H9 (cell line): ENCODE data around the gene SDK2. TPM values are rescaled to one million over a fixed set of nuclear protein-coding genes. Genes with fewer than 3 reads are reported as not detected.
A peak's percentile ranks its signal among the peaks of the same experiment; 100 is the strongest.

ENCODE experiments used
- DNase-seq: peaks from one replicate; pipeline ENCODE4 v3.0.0-alpha.2; 2017
- H2AFZ ChIP-seq: one replicate; pipeline ENCODE4 v1.6.1; 2013; ENCODE audit warnings: mild to moderate bottlenecking, low read length, control low read depth, moderate library complexity
- H2AK5ac ChIP-seq: 2 replicates; pipeline ENCODE4 v1.6.1; 2013; ENCODE audit warnings: low read length, control low read depth, mixed read lengths; ENCODE audit not compliant: insufficient read length
- H2BK120ac ChIP-seq: one replicate; pipeline ENCODE4 v1.6.1; 2013; ENCODE audit warnings: low read depth, mild to moderate bottlenecking, low read length, control low read depth, inconsistent platforms; ENCODE audit not compliant: poor library complexity, severe bottlenecking
- H2BK12ac ChIP-seq: 2 replicates; pipeline ENCODE4 v1.6.1; 2013; ENCODE audit warnings: low read length, control low read depth, mixed read lengths, low read depth; ENCODE audit not compliant: insufficient read length
- H2BK15ac ChIP-seq: 2 replicates; pipeline ENCODE4 v1.6.1; 2013; ENCODE audit warnings: low read depth, low read length, control low read depth
- H2BK20ac ChIP-seq: one replicate; pipeline ENCODE4 v1.6.1; 2013; ENCODE audit warnings: low read depth, mild to moderate bottlenecking, low read length, control low read depth, inconsistent platforms; ENCODE audit not compliant: poor library complexity, severe bottlenecking
- H2BK5ac ChIP-seq: 2 replicates; pipeline ENCODE4 v1.6.1; 2013; ENCODE audit warnings: low read length, control low read depth, mixed read lengths; ENCODE audit not compliant: insufficient read length
- H3K14ac ChIP-seq: 2 replicates; pipeline ENCODE4 v1.6.1; 2013; ENCODE audit warnings: low read length, control low read depth; ENCODE audit not compliant: insufficient read depth
- H3K18ac ChIP-seq: 2 replicates; pipeline ENCODE4 v1.6.1; 2013; ENCODE audit warnings: low read depth, mild to moderate bottlenecking, mixed read lengths, low read length, control low read depth; ENCODE audit not compliant: insufficient read length
- H3K23ac ChIP-seq: 2 replicates; pipeline ENCODE4 v1.6.1; 2013; ENCODE audit warnings: low read length, control low read depth, mixed read lengths, low read depth; ENCODE audit not compliant: insufficient read length
- H3K23me2 ChIP-seq: 2 replicates; pipeline ENCODE4 v1.6.1; 2013; ENCODE audit warnings: low read depth, mild to moderate bottlenecking, mixed read lengths, low read length, control low read depth; ENCODE audit not compliant: insufficient read length, poor library complexity, severe bottlenecking
- H3K27ac ChIP-seq: 2 replicates; pipeline ENCODE4 v1.5.1; 2013; ENCODE audit warnings: low read length, control low read depth, mixed read lengths, low read depth; ENCODE audit not compliant: insufficient read length
- H3K27me3 ChIP-seq: 2 replicates; pipeline ENCODE4 v1.6.1; 2013; ENCODE audit warnings: low read length, control low read depth, inconsistent platforms; ENCODE audit not compliant: insufficient read depth
- H3K4ac ChIP-seq: 2 replicates; pipeline ENCODE4 v1.6.1; 2013; ENCODE audit warnings: low read depth, mild to moderate bottlenecking, control low read depth, inconsistent platforms, low read length, moderate library complexity
- H3K4me1 ChIP-seq: 2 replicates; pipeline ENCODE4 v1.6.1; 2013; ENCODE audit warnings: low read length, control low read depth, inconsistent platforms; ENCODE audit not compliant: insufficient read depth
- H3K4me2 ChIP-seq: 2 replicates; pipeline ENCODE4 v1.6.1; 2013; ENCODE audit warnings: low read length, control low read depth, mixed read lengths; ENCODE audit not compliant: insufficient read length, insufficient read depth
- H3K56ac ChIP-seq: 2 replicates; pipeline ENCODE4 v1.6.1; 2013; ENCODE audit warnings: low read depth, mild to moderate bottlenecking, mixed read lengths, low read length, control low read depth; ENCODE audit not compliant: insufficient read length
- H3K79me1 ChIP-seq: 2 replicates; pipeline ENCODE4 v1.6.1; 2013; ENCODE audit warnings: low read depth, mild to moderate bottlenecking, moderate library complexity, low read length, control low read depth, inconsistent platforms; ENCODE audit not compliant: insufficient read depth, poor library complexity, severe bottlenecking
- H3K79me2 ChIP-seq: 2 replicates; pipeline ENCODE4 v1.6.1; 2013; ENCODE audit warnings: low read length, control low read depth, inconsistent platforms; ENCODE audit not compliant: insufficient read depth
- H3K9ac ChIP-seq: 2 replicates; pipeline ENCODE4 v1.6.1; 2013; ENCODE audit warnings: low read length, control low read depth, mixed read lengths; ENCODE audit not compliant: insufficient read length; ENCODE audit errors: extremely low read depth
- H3K9me3 ChIP-seq: one replicate; pipeline ENCODE4 v1.6.1; 2013; ENCODE audit warnings: low read depth, low read length, inconsistent platforms; ENCODE audit not compliant: control insufficient read depth
- H3T11ph ChIP-seq: one replicate; pipeline ENCODE4 v1.6.1; 2013; ENCODE audit warnings: mild to moderate bottlenecking, low read length, control low read depth, inconsistent platforms
- H4K20me1 ChIP-seq: one replicate; pipeline ENCODE4 v1.6.1; 2013; ENCODE audit not compliant: control insufficient read depth, insufficient read length, insufficient read depth
- H4K5ac ChIP-seq: 2 replicates; pipeline ENCODE4 v1.6.1; 2013; ENCODE audit warnings: low read depth, mild to moderate bottlenecking, mixed read lengths, low read length, control low read depth; ENCODE audit not compliant: insufficient read length
- H4K8ac ChIP-seq: replicated peaks from 2 replicates; pipeline ENCODE4 v1.6.1; 2013; ENCODE audit warnings: low read length, control low read depth, mixed read lengths, low read depth; ENCODE audit not compliant: insufficient read length
- H4K91ac ChIP-seq: 2 replicates; pipeline ENCODE4 v1.6.1; 2013; ENCODE audit warnings: low read depth, mild to moderate bottlenecking, moderate library complexity, mixed read lengths, low read length, control low read depth; ENCODE audit not compliant: insufficient read length
- H3K27ac Mint-ChIP-seq, 3 experiments: 2 replicates in 2 of 3; 3 replicates in 1 of 3; pipeline ENCODE4 v1.8.0; 2020 to 2021; ENCODE audit warnings: mixed read lengths in 3 of 3, mild to moderate bottlenecking in 1 of 3, moderate library complexity in 1 of 3
- H3K27me3 Mint-ChIP-seq: 2 replicates; pipeline ENCODE4 v1.8.0; 2021; ENCODE audit warnings: low read depth, mild to moderate bottlenecking, moderate library complexity, mixed read lengths
- H3K36me3 Mint-ChIP-seq, 3 experiments: 2 replicates in 2 of 3; 3 replicates in 1 of 3; pipeline ENCODE4 v1.8.0; 2020 to 2021; ENCODE audit warnings: low read depth in 3 of 3, mixed read lengths in 3 of 3; ENCODE audit not compliant: insufficient read depth in 1 of 3
- H3K4me1 Mint-ChIP-seq, 2 experiments: 2 replicates each; pipeline ENCODE4 v1.8.0; 2020; ENCODE audit warnings: mixed read lengths in 2 of 2
- H3K4me3 Mint-ChIP-seq, 2 experiments: 2 replicates in 1 of 2; 3 replicates in 1 of 2; pipeline ENCODE4 v1.8.0; 2020 to 2021; ENCODE audit warnings: mild to moderate bottlenecking in 2 of 2, mixed read lengths in 2 of 2, moderate library complexity in 1 of 2
- H3K9me3 Mint-ChIP-seq, 2 experiments: 2 replicates in 1 of 2; 3 replicates in 1 of 2; pipeline ENCODE4 v1.8.0; 2020; ENCODE audit warnings: mild to moderate bottlenecking in 2 of 2, mixed read lengths in 2 of 2, moderate library complexity in 1 of 2
- WGBS: extraction: QIAGEN DNeasy Blood & Tissue Kit; methylation state at CpG from one replicate; pipeline ENCODE4 v1.1.7; 2013; ENCODE audit warnings: missing lambda C conversion rate, low lambda C conversion rate, mixed read lengths; ENCODE audit not compliant: insufficient read length; ENCODE audit errors: extremely low coverage; 5-methylcytosine and 5-hydroxymethylcytosine counted together
- total RNA-seq: library from RNA; stranded (reverse); gene quantifications from 2 replicates; pipeline ENCODE4 v1.2.1, GENCODE V29; 2021
- TF ChIP-seq, protein P1 (sequence below): fragments of 200-600 bp; sonication (generic); conservative IDR thresholded peaks from 3 replicates; pipeline ENCODE4 v1.8.0; 2021; ENCODE audit warnings: antibody characterized with exemption, mild to moderate bottlenecking

SDK2 gene
- total RNA-seq, 1 experiment from 2014 or later = 9.1 TPM

- no peak for DNase-seq
- H3K9me3 ChIP-seq = no peaks in the 10 kb centered on the region
- H3K9ac ChIP-seq = no peak overlapping the region
- no peak overlapping the region for H4K91ac ChIP-seq
- no peak overlapping the region for H2BK12ac ChIP-seq
- no peak overlapping the region for H2BK20ac ChIP-seq
- no peaks in the 10 kb centered on the region for H3K79me1 ChIP-seq
- H3K79me2 ChIP-seq = no peaks in the 10 kb centered on the region
- Mint-ChIP-seq H3K9me3 (no peaks in the 10 kb centered on the region), H3K4me3 (no peak overlapping the region), H3K27ac (peak overlapping the region; percentile 32 to 89 (median 57); a peak in 3 of 7 replicates), H3K27me3 (peaks cover 3% of the 10 kb centered on the region; the same call in 1 of the 2 replicates), H3K36me3 (peaks cover 0 to 6% (median 1%) of the 10 kb centered on the region in 3 experiments; a peak in 3 of 7 replicates), H3K4me1 (peaks cover 43 to 53% of the 10 kb centered on the region in 2 experiments)
- H3K23ac ChIP-seq = no peak overlapping the region
- H3T11ph ChIP-seq = no peak overlapping the region
- no peak overlapping the region for H4K5ac ChIP-seq
- no peak overlapping the region for H2BK120ac ChIP-seq
- H3K4me1 ChIP-seq = peaks cover 6% of the 10 kb centered on the region; the same call in 1 of the 2 replicates
- no peak overlapping the region for H3K4ac ChIP-seq
- H3K23me2 ChIP-seq = peaks cover 4% of the 10 kb centered on the region
- no CpG with 5 or more reads among the region's 22 CpGs for WGBS
- H2BK15ac ChIP-seq = no peak overlapping the region
- H3K27ac ChIP-seq = no peak overlapping the region
- TF ChIP-seq, protein P1, sequence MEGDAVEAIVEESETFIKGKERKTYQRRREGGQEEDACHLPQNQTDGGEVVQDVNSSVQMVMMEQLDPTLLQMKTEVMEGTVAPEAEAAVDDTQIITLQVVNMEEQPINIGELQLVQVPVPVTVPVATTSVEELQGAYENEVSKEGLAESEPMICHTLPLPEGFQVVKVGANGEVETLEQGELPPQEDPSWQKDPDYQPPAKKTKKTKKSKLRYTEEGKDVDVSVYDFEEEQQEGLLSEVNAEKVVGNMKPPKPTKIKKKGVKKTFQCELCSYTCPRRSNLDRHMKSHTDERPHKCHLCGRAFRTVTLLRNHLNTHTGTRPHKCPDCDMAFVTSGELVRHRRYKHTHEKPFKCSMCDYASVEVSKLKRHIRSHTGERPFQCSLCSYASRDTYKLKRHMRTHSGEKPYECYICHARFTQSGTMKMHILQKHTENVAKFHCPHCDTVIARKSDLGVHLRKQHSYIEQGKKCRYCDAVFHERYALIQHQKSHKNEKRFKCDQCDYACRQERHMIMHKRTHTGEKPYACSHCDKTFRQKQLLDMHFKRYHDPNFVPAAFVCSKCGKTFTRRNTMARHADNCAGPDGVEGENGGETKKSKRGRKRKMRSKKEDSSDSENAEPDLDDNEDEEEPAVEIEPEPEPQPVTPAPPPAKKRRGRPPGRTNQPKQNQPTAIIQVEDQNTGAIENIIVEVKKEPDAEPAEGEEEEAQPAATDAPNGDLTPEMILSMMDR = no peak
- H3K56ac ChIP-seq = no peak overlapping the region
- no peak overlapping the region for H4K8ac ChIP-seq
- no peaks in the 10 kb centered on the region for H3K27me3 ChIP-seq
- no peak overlapping the region for H2AFZ ChIP-seq
- no peak overlapping the region for H3K4me2 ChIP-seq
- no peak overlapping the region for H2AK5ac ChIP-seq
- H4K20me1 ChIP-seq = no peaks in the 10 kb centered on the region
- no peak overlapping the region; the same call in 1 of the 2 replicates for H3K14ac ChIP-seq
- H3K18ac ChIP-seq = no peak overlapping the region
- no peak overlapping the region for H2BK5ac ChIP-seq
Observed at GRCh38 chr17:73338566-73339197, 305.6 kb downstream of the SDK2 start.
